ENCODE results near the gene TMEM86B.

TMEM86B gene

GRCh38 chr19:55257461-55258420 lies 29.2 kb upstream of the TMEM86B start:
- no peak for DNase-seq (ENCODE audit: insufficient read length, low spot score)
- peak; percentile 51 for FAIRE-seq

- DNase-seq (ENCODE audit: insufficient read length, low spot score) (no peak), FAIRE-seq (no peak)
Observed at GRCh38 chr19:55256562-55257460, 28.2 kb upstream of the TMEM86B start.

- peak; percentile 80 for FAIRE-seq
- DNase-seq (ENCODE audit: insufficient read length, low spot score) = no peak
Observed at GRCh38 chr19:55255618-55256423, 27.3 kb upstream of the TMEM86B start.

GRCh38 chr19:55254625-55254977 lies 26.0 kb upstream of the TMEM86B start:
- no peak for FAIRE-seq
- no peak for DNase-seq (ENCODE audit: insufficient read length, low spot score)

GRCh38 chr19:55253842-55254624 lies 25.5 kb upstream of the TMEM86B start:
- peak; percentile 74 for DNase-seq (ENCODE audit: insufficient read length, low spot score)
- FAIRE-seq = peak; percentile 99

GRCh38 chr19:55252760-55253663 lies 24.4 kb upstream of the TMEM86B start:
- peak; percentile 28 for FAIRE-seq
- no peak for DNase-seq (ENCODE audit: insufficient read length, low spot score)

GRCh38 chr19:55251341-55252081 lies 22.9 kb upstream of the TMEM86B start:
- DNase-seq (ENCODE audit: insufficient read length, low spot score) = no peak
- peak; percentile 85 for FAIRE-seq

GRCh38 chr19:55250262-55251036 lies 21.9 kb upstream of the TMEM86B start:
- DNase-seq (ENCODE audit: insufficient read length, low spot score) (no peak), FAIRE-seq (no peak)

- DNase-seq (ENCODE audit: insufficient read length, low spot score) (no peak), FAIRE-seq (no peak)
Observed at GRCh38 chr19:55249841-55250240, 21.3 kb upstream of the TMEM86B start.

- FAIRE-seq (no peak), DNase-seq (ENCODE audit: insufficient read length, low spot score) (no peak)
Observed at GRCh38 chr19:55248704-55249103, 20.1 kb upstream of the TMEM86B start.

GRCh38 chr19:55248166-55248675 lies 19.7 kb upstream of the TMEM86B start:
- DNase-seq (ENCODE audit: insufficient read length, low spot score) (no peak), FAIRE-seq (no peak)

- DNase-seq (ENCODE audit: insufficient read length, low spot score) (no peak), FAIRE-seq (no peak)
Observed at GRCh38 chr19:55247621-55248099, 19.1 kb upstream of the TMEM86B start.

- FAIRE-seq (no peak), DNase-seq (ENCODE audit: insufficient read length, low spot score) (no peak)
Observed at GRCh38 chr19:55246462-55247451, 18.2 kb upstream of the TMEM86B start.

GRCh38 chr19:55245236-55245904 lies 16.8 kb upstream of the TMEM86B start:
- FAIRE-seq = no peak
- DNase-seq (ENCODE audit: insufficient read length, low spot score) = no peak

- DNase-seq (ENCODE audit: insufficient read length, low spot score) (no peak), FAIRE-seq (no peak)
Observed at GRCh38 chr19:55244004-55244680, 15.6 kb upstream of the TMEM86B start.

Data from GM19239 (cell line).